WTC11 (cell line): ENCODE measurements around the gene ATP2B1. TPM values are rescaled to one million over a fixed set of nuclear protein-coding genes. Genes with fewer than 3 reads are reported as not detected.

ENCODE experiments used
- ATAC-seq: fragments of 200-7000 bp; cut with Tn5 transposase; 2 replicates; pipeline ENCODE4 v1.10.0; 2021; ENCODE audit warnings: mild to moderate bottlenecking, moderate library complexity
- CTCF ChIA-PET: fragments of 300-600 bp; sonication (Branson Sonifier 250); formaldehyde crosslinking; loops from one replicate; lab custom pipeline; 2021; ENCODE audit warnings: antibody characterized with exemption; lab: Charles Lee
- POLR2A ChIA-PET: fragments of 350-600 bp; sonication (Branson Sonifier 250); formaldehyde crosslinking; loops from one replicate; lab custom pipeline; 2021; ENCODE audit warnings: antibody characterized with exemption; lab: Charles Lee
- DNase-seq: peaks from one replicate; pipeline ENCODE4 v3.0.0; 2021; ENCODE audit warnings: low spot score
- H3K27ac Mint-ChIP-seq: 2 replicates; pipeline ENCODE4 v1.8.0; 2021; ENCODE audit warnings: mixed read lengths
- H3K27me3 Mint-ChIP-seq: 2 replicates; pipeline ENCODE4 v1.8.0; 2021; ENCODE audit warnings: low read depth, mild to moderate bottlenecking, moderate library complexity, mixed read lengths
- H3K36me3 Mint-ChIP-seq: 2 replicates; pipeline ENCODE4 v1.8.0; 2021; ENCODE audit warnings: mixed read lengths
- H3K4me1 Mint-ChIP-seq: 2 replicates; pipeline ENCODE4 v1.8.0; 2022; ENCODE audit warnings: mixed read lengths
- H3K4me3 Mint-ChIP-seq: 2 replicates; pipeline ENCODE4 v1.8.0; 2021; ENCODE audit warnings: mild to moderate bottlenecking, moderate library complexity, mixed read lengths
- H3K9me3 Mint-ChIP-seq: 2 replicates; pipeline ENCODE4 v1.8.0; 2021; ENCODE audit warnings: mixed read lengths
- AFF4 ChIP-seq: sonication (generic); formaldehyde crosslinking; IDR thresholded peaks from 2 replicates; pipeline ENCODE4 v1.8.1; 2023; ENCODE audit warnings: mild to moderate bottlenecking, missing genetic modification reagents, borderline replicate concordance
- CBFB ChIP-seq: sonication (generic); formaldehyde crosslinking; IDR thresholded peaks from 2 replicates; pipeline ENCODE4 v1.8.1; 2022; ENCODE audit warnings: mild to moderate bottlenecking, low read depth, missing genetic modification reagents
- CDX4 ChIP-seq: fragments of 250-450 bp; sonication (Bioruptor Pico); IDR thresholded peaks from 2 replicates; pipeline ENCODE4 v1.9.0; 2021; ENCODE audit warnings: moderate library complexity, mild to moderate bottlenecking, inconsistent platforms, borderline replicate concordance
- CREM ChIP-seq: sonication (generic); formaldehyde crosslinking; IDR thresholded peaks from 2 replicates; pipeline ENCODE4 v1.8.1; 2022; ENCODE audit warnings: mild to moderate bottlenecking, missing genetic modification reagents, moderate library complexity
- E2F5 ChIP-seq: sonication (generic); formaldehyde crosslinking; IDR thresholded peaks from 2 replicates; pipeline ENCODE4 v1.8.1; 2022; ENCODE audit warnings: mild to moderate bottlenecking, moderate library complexity, missing genetic modification reagents
- ELF4 ChIP-seq: sonication (generic); formaldehyde crosslinking; IDR thresholded peaks from 2 replicates; pipeline ENCODE4 v1.8.1; 2022; ENCODE audit warnings: low read depth, mild to moderate bottlenecking, moderate library complexity, missing genetic modification reagents
- FOXP1 ChIP-seq: sonication (generic); formaldehyde crosslinking; IDR thresholded peaks from 2 replicates; pipeline ENCODE4 v1.8.0; 2022; ENCODE audit warnings: missing genetic modification reagents, mild to moderate bottlenecking, moderate library complexity, borderline replicate concordance
- GABPB1 ChIP-seq: sonication (generic); formaldehyde crosslinking; IDR thresholded peaks from 2 replicates; pipeline ENCODE4 v1.8.1; 2023; ENCODE audit warnings: mild to moderate bottlenecking, missing genetic modification reagents
- HMGXB4 ChIP-seq: sonication (generic); formaldehyde crosslinking; IDR thresholded peaks from 2 replicates; pipeline ENCODE4 v1.8.1; 2023; ENCODE audit warnings: mild to moderate bottlenecking, moderate library complexity, missing genetic modification reagents
- NR2C2 ChIP-seq: sonication (generic); formaldehyde crosslinking; IDR thresholded peaks from 2 replicates; pipeline ENCODE4 v1.8.0; 2022; ENCODE audit warnings: mild to moderate bottlenecking, missing genetic modification reagents
- NR3C1 ChIP-seq: sonication (generic); formaldehyde crosslinking; conservative IDR thresholded peaks from 2 replicates; pipeline ENCODE4 v1.8.1; 2023; ENCODE audit warnings: low read depth, mild to moderate bottlenecking, missing genetic modification reagents
- RORB ChIP-seq: fragments of 250-450 bp; sonication (Bioruptor Pico); IDR thresholded peaks from 2 replicates; pipeline ENCODE4 v1.9.0; 2021; ENCODE audit warnings: mild to moderate bottlenecking
- USF2 ChIP-seq: sonication (generic); formaldehyde crosslinking; IDR thresholded peaks from 2 replicates; pipeline ENCODE4 v1.8.1; 2023; ENCODE audit warnings: mild to moderate bottlenecking, missing genetic modification reagents, moderate library complexity
- ZNF512 ChIP-seq: sonication (generic); formaldehyde crosslinking; IDR thresholded peaks from 2 replicates; pipeline ENCODE4 v1.8.1; 2022; ENCODE audit warnings: missing genetic modification reagents, borderline replicate concordance
- total RNA-seq: library from RNA; stranded (reverse); gene quantifications from 3 replicates; pipeline ENCODE4 v1.2.3, GENCODE V29; 2021

The ATP2B1 gene
- total RNA-seq, 1 experiment from 2014 or later, result 31.7 TPM

- Mint-ChIP-seq H3K27ac (no peak overlapping the region), H3K36me3 (no peaks in the 10 kb centered on the region; the same call in 1 of the 2 replicates), H3K4me3 (no peak overlapping the region), H3K9me3 (no peaks in the 10 kb centered on the region), H3K4me1 (no peaks in the 10 kb centered on the region), H3K27me3 (no peaks in the 10 kb centered on the region)
- ChIA-PET CTCF (no interaction called here), POLR2A (no interaction called here)
- DNase-seq (no peak), ATAC-seq (no peak)
- no peak for TF ChIP-seq FOXP1 (CRISPR knock-in tag)
- no peak for TF ChIP-seq AFF4
- no peak for TF ChIP-seq HMGXB4 (CRISPR knock-in tag)
- TF ChIP-seq ELF4 (CRISPR knock-in tag), result no peak
- no peak for TF ChIP-seq NR3C1 (CRISPR knock-in tag)
- TF ChIP-seq ZNF512, result no peak
- no peak for TF ChIP-seq USF2 (CRISPR knock-in tag)
- no peak for TF ChIP-seq CREM (CRISPR knock-in tag)
- TF ChIP-seq CBFB (CRISPR knock-in tag), result no peak
- no peak for TF ChIP-seq E2F5 (CRISPR knock-in tag)
- TF ChIP-seq CDX4 (CRISPR knock-in tag), result no peak
These were observed 74.1 kb downstream of the ATP2B1 start for GRCh38 chr12:89634508-89634907.

- TF ChIP-seq NR2C2 (CRISPR knock-in tag) (no peak), RORB (CRISPR knock-in tag) (0 out of 2 replicates have a peak, but pooled peaks have one; percentile 40), GABPB1 (CRISPR knock-in tag) (peak; percentile 78)
- POLR2A ChIA-PET, result no interaction called here
- no peak overlapping the region for H3K27ac Mint-ChIP-seq
- ATAC-seq, result no peak
- H3K36me3 Mint-ChIP-seq, result peaks cover 6% of the 10 kb centered on the region; the same call in 1 of the 2 replicates
- no peaks in the 10 kb centered on the region for H3K9me3 Mint-ChIP-seq
- CTCF ChIA-PET, result no interaction called here
- H3K4me1 Mint-ChIP-seq, result no peaks in the 10 kb centered on the region
- no peak for DNase-seq
- H3K27me3 Mint-ChIP-seq, result no peaks in the 10 kb centered on the region
- no peak overlapping the region for H3K4me3 Mint-ChIP-seq
These were observed 75.9 kb downstream of the ATP2B1 start for GRCh38 chr12:89632778-89633177.
